ENCODE results near the gene CLOCK.

GRCh38 chr4:55575513-55575912 is 28.8 kb upstream of the CLOCK start:
- TF ChIP-seq CTCF (IDR thresholded peaks at IDR 0.05) = no peak
- TF ChIP-seq POLR2AphosphoS5 (IDR thresholded peaks at IDR 0.05; ENCODE audit: low read depth, low read length) = no peak

Measured in Panc1 (cell line).